HEK293T (cell line): ENCODE measurements around the gene ERCC1.
A peak's percentile ranks its signal among the peaks of the same experiment; 100 is the strongest.

Experiments
- CTCF ChIA-PET: fragments of 350-600 bp; formaldehyde crosslinking; extraction: SDS; loops from one replicate; lab custom pipeline; 2021; ENCODE audit warnings: antibody characterized with exemption, inconsistent platforms; lab: Yijun Ruan, JAX
- POLR2A ChIA-PET: fragments of 350-600 bp; formaldehyde crosslinking; extraction: SDS; loops from one replicate; lab custom pipeline; 2020; ENCODE audit warnings: antibody characterized with exemption, inconsistent platforms; lab: Yijun Ruan, JAX
- DNase-seq: peaks from one replicate; pipeline ENCODE4 v3.0.0; 2012; ENCODE audit warnings: mixed read lengths; ENCODE audit errors: extremely low spot score
- ARNT ChIP-seq: fragments of 450-650 bp; IDR thresholded peaks from 2 replicates; pipeline ENCODE4 v1.6.1; 2017; ENCODE audit warnings: mild to moderate bottlenecking
- BHLHE40 ChIP-seq: fragments of 450-650 bp; IDR thresholded peaks from 2 replicates; pipeline ENCODE4 v1.6.1; 2016; ENCODE audit warnings: mild to moderate bottlenecking, moderate library complexity, borderline replicate concordance
- CTBP1 ChIP-seq: fragments of 450-650 bp; IDR thresholded peaks from 2 replicates; pipeline ENCODE4 v1.6.1; 2016; ENCODE audit warnings: borderline replicate concordance
- ELF4 ChIP-seq: fragments of 450-650 bp; IDR thresholded peaks from 2 replicates; pipeline ENCODE4 v1.6.1; 2017; ENCODE audit warnings: antibody characterized with exemption
- FOXA1 ChIP-seq: fragments of 450-650 bp; IDR thresholded peaks from 2 replicates; pipeline ENCODE4 v1.6.1; 2016; ENCODE audit warnings: mild to moderate bottlenecking
- FOXK2 ChIP-seq: fragments of 450-650 bp; IDR thresholded peaks from 2 replicates; pipeline ENCODE4 v1.6.1; 2016; ENCODE audit warnings: mild to moderate bottlenecking
- FOXM1 ChIP-seq: fragments of 450-650 bp; IDR thresholded peaks from 2 replicates; pipeline ENCODE4 v1.6.1; 2017; ENCODE audit warnings: mild to moderate bottlenecking, borderline replicate concordance
- HDGF ChIP-seq: fragments of 450-650 bp; IDR thresholded peaks from 2 replicates; pipeline ENCODE4 v1.6.1; 2017; ENCODE audit warnings: antibody characterized with exemption, borderline replicate concordance
- L3MBTL2 ChIP-seq: fragments of 450-650 bp; conservative IDR thresholded peaks from 2 replicates; pipeline ENCODE4 v1.6.1; 2016; ENCODE audit warnings: mild to moderate bottlenecking
- LEF1 ChIP-seq: fragments of 450-650 bp; IDR thresholded peaks from 2 replicates; pipeline ENCODE4 v1.6.1; 2017; ENCODE audit warnings: mild to moderate bottlenecking, borderline replicate concordance
- NFRKB ChIP-seq: fragments of 450-650 bp; IDR thresholded peaks from 2 replicates; pipeline ENCODE4 v1.6.1; 2016; ENCODE audit warnings: mild to moderate bottlenecking, moderate library complexity
- PKNOX1 ChIP-seq: fragments of 450-650 bp; IDR thresholded peaks from 2 replicates; pipeline ENCODE4 v1.6.1; 2016
- SP1 ChIP-seq: fragments of 450-650 bp; IDR thresholded peaks from 2 replicates; pipeline ENCODE4 v1.6.1; 2017
- SUZ12 ChIP-seq: fragments of 450-650 bp; IDR thresholded peaks from 2 replicates; pipeline ENCODE4 v1.6.1; 2016; ENCODE audit warnings: mild to moderate bottlenecking
- TARDBP ChIP-seq: fragments of 450-650 bp; IDR thresholded peaks from 2 replicates; pipeline ENCODE4 v1.6.1; 2016
- ZNF384 ChIP-seq: fragments of 450-650 bp; IDR thresholded peaks from 2 replicates; pipeline ENCODE4 v1.6.1; 2016

The ERCC1 gene

GRCh38 chr19:45470762-45471081, 47.0 kb upstream of the ERCC1 start:
- TF ChIP-seq L3MBTL2 (no peak), PKNOX1 (no peak), SP1 (no peak), HDGF (no peak), BHLHE40 (no peak), CTBP1 (no peak), NFRKB (no peak), FOXM1 (no peak), FOXA1 (no peak), ARNT (no peak), LEF1 (no peak)
- ChIA-PET POLR2A (no interaction called here), CTCF (interaction anchor here (1.2 kb wide), 1 partner anchor 15 kb away, joined by 3 read pairs; no protein-coding TSS in a partner anchor)
- no peak for DNase-seq

- no peak for TF ChIP-seq NFRKB
- no peak for TF ChIP-seq FOXM1
- no peak for TF ChIP-seq ARNT
- TF ChIP-seq FOXA1, result no peak
- no peak for TF ChIP-seq SUZ12
- ChIA-PET POLR2A (interaction anchor here (1.0 to 2.7 kb wide), 5 partner anchors 9 to 66 kb away, joined by 3 to 9 read pairs (median 3); no protein-coding TSS in a partner anchor), CTCF (interaction anchor here (1.4 kb wide), 3 partner anchors 8 to 31 kb away, joined by 6 to 12 read pairs (median 10); no protein-coding TSS in a partner anchor)
- DNase-seq, result no peak
These were observed 46.4 kb upstream of the ERCC1 start for GRCh38 chr19:45469945-45470761.

GRCh38 chr19:45469132-45469944, 45.6 kb upstream of the ERCC1 start:
- ChIA-PET POLR2A (interaction anchor here (0.6 to 2.7 kb wide), 10 partner anchors 9 to 303 kb away, joined by 3 to 9 read pairs (median 3); no protein-coding TSS in a partner anchor), CTCF (interaction anchor here (0.6 to 1.4 kb wide), 4 partner anchors 8 to 30 kb away, joined by 3 to 12 read pairs (median 8); no protein-coding TSS in a partner anchor)
- 0 out of 2 replicates have a peak, but pooled peaks have one; percentile 48 for TF ChIP-seq HDGF
- peak; percentile 73; the same call in 1 of the 2 replicates for TF ChIP-seq L3MBTL2
- peak; percentile 12; the same call in 1 of the 2 replicates for TF ChIP-seq FOXM1
- TF ChIP-seq ARNT, result no peak
- peak; percentile 51; the same call in 1 of the 2 replicates for TF ChIP-seq PKNOX1
- peak; percentile 89 for DNase-seq

GRCh38 chr19:45468803-45469131, 45.0 kb upstream of the ERCC1 start:
- TF ChIP-seq SUZ12, result no peak
- no peak for TF ChIP-seq BHLHE40
- TF ChIP-seq TARDBP, result no peak
- TF ChIP-seq L3MBTL2, result no peak
- no peak for TF ChIP-seq CTBP1
- TF ChIP-seq FOXA1, result no peak
- TF ChIP-seq PKNOX1, result no peak
- TF ChIP-seq ELF4, result no peak
- TF ChIP-seq ARNT, result no peak
- TF ChIP-seq HDGF, result no peak
- TF ChIP-seq LEF1, result no peak
- TF ChIP-seq FOXM1, result no peak
- no peak for TF ChIP-seq FOXK2
- TF ChIP-seq ZNF384, result no peak
- TF ChIP-seq SP1, result no peak
- no peak for TF ChIP-seq NFRKB
- CTCF ChIA-PET, result interaction anchor here (1.4 to 1.7 kb wide), 5 partner anchors 10 to 29 kb away, joined by 6 to 12 read pairs (median 10); no protein-coding TSS in a partner anchor
- POLR2A ChIA-PET, result interaction anchor here (0.6 to 2.7 kb wide), 8 partner anchors 8 to 304 kb away, joined by 3 to 9 read pairs (median 4); no protein-coding TSS in a partner anchor
- no peak for DNase-seq

GRCh38 chr19:45468159-45468651, 44.5 kb upstream of the ERCC1 start:
- POLR2A ChIA-PET, result interaction anchor here (0.6 to 2.7 kb wide), 12 partner anchors 8 to 305 kb away, joined by 3 to 10 read pairs (median 4); no protein-coding TSS in a partner anchor
- CTCF ChIA-PET, result interaction anchor here (1.0 to 1.7 kb wide), 3 partner anchors 11 to 29 kb away, joined by 4 to 10 read pairs (median 7); no protein-coding TSS in a partner anchor
- DNase-seq, result no peak
- TF ChIP-seq FOXM1 (0 out of 2 replicates have a peak, but pooled peaks have one; percentile 10), SP1 (no peak), LEF1 (0 out of 2 replicates have a peak, but pooled peaks have one; percentile 16), L3MBTL2 (no peak), CTBP1 (no peak), HDGF (no peak), PKNOX1 (no peak)
